Stimulated activated naive CD8-positive, alpha-beta T cell treated with anti-CD3 and anti-CD28 coated beads, Interleukin-15, amount 100 ng/mL, for 72 hours (primary cell): ENCODE results near the gene KRT38.
A peak's percentile ranks its signal among the peaks of the same experiment; 100 is the strongest.

Experiments used
- ATAC-seq: fragments of 150-1000 bp; cut with Tn5 transposase; 2 replicates; pipeline ENCODE4 v1.10.0; 2021; ENCODE audit warnings: mild to moderate bottlenecking, moderate library complexity
- DNase-seq, 2 donors: peaks; one replicate each; pipeline ENCODE4 v3.0.0; 2021 to 2022
- H3K27ac Mint-ChIP-seq, 2 donors: one replicate each; pipeline ENCODE4 v1.8.0; 2022; ENCODE audit warnings: mild to moderate bottlenecking in 2 of 2, mixed read lengths in 2 of 2, moderate library complexity in 2 of 2
- H3K27me3 Mint-ChIP-seq: one replicate; pipeline ENCODE4 v1.8.0; 2022; ENCODE audit warnings: mixed read lengths
- H3K4me1 Mint-ChIP-seq: one replicate; pipeline ENCODE4 v1.8.0; 2022; ENCODE audit warnings: mild to moderate bottlenecking, mixed read lengths
- H3K4me3 Mint-ChIP-seq, 2 donors: one replicate each; pipeline ENCODE4 v1.8.0; 2022; ENCODE audit warnings: mild to moderate bottlenecking in 2 of 2, mixed read lengths in 2 of 2, moderate library complexity in 1 of 2
- H3K9me3 Mint-ChIP-seq, 2 donors: one replicate each; pipeline ENCODE4 v1.8.0; 2022; ENCODE audit warnings: mixed read lengths in 2 of 2

KRT38 gene

GRCh38 chr17:41440531-41441033 is at the start of gene KRT38:
KRT38 (minus strand) TSS chr17:41440983; CDS start chr17:41440921, 62 bp downstream.
- H3K4me3 Mint-ChIP-seq, result no peak within 1 kb of the TSS
- peaks cover 0 to 5% of the 10 kb centered on the region in 2 donors for H3K9me3 Mint-ChIP-seq
- DNase-seq (no peak), ATAC-seq (no peak)
- H3K4me1 Mint-ChIP-seq, result no peaks in the 10 kb centered on the region
- no peak within 1 kb of the TSS for H3K27ac Mint-ChIP-seq
- H3K27me3 Mint-ChIP-seq, result peaks cover 10% of the 10 kb centered on the region

- DNase-seq (no peak), ATAC-seq (no peak)
- H3K4me1 Mint-ChIP-seq, result no peaks in the 10 kb centered on the region
- H3K4me3 Mint-ChIP-seq, result no peak within 1 kb of the TSS
- peaks cover 9% of the 10 kb centered on the region for H3K27me3 Mint-ChIP-seq
- H3K27ac Mint-ChIP-seq, result no peak within 1 kb of the TSS
- no peaks in the 10 kb centered on the region for H3K9me3 Mint-ChIP-seq
Observed at GRCh38 chr17:41489531-41489930, 48.7 kb upstream of the KRT38 start, which contains the start of gene KRT36. KRT36 (minus strand) TSS chr17:41489910; CDS start chr17:41489864, 46 bp downstream.

GRCh38 chr17:41486809-41487530 is 46.2 kb upstream of the KRT38 start:
- DNase-seq, result peak; percentile 25 to 28
- Mint-ChIP-seq H3K4me1 (no peaks in the 10 kb centered on the region), H3K4me3 (no peak overlapping the region), H3K9me3 (no peaks in the 10 kb centered on the region), H3K27me3 (peaks cover 9% of the 10 kb centered on the region), H3K27ac (no peak overlapping the region)
- ATAC-seq, result peak; percentile 49

GRCh38 chr17:41486316-41486715 is 45.5 kb upstream of the KRT38 start:
- DNase-seq (no peak), ATAC-seq (no peak)
- no peak overlapping the region for H3K4me3 Mint-ChIP-seq
- H3K9me3 Mint-ChIP-seq, result no peaks in the 10 kb centered on the region
- no peak overlapping the region for H3K27ac Mint-ChIP-seq
- H3K4me1 Mint-ChIP-seq, result no peaks in the 10 kb centered on the region
- H3K27me3 Mint-ChIP-seq, result peaks cover 9% of the 10 kb centered on the region

- no peaks in the 10 kb centered on the region for H3K9me3 Mint-ChIP-seq
- peaks cover 9% of the 10 kb centered on the region for H3K27me3 Mint-ChIP-seq
- H3K4me3 Mint-ChIP-seq, result no peak overlapping the region
- DNase-seq (no peak), ATAC-seq (no peak)
- H3K4me1 Mint-ChIP-seq, result no peaks in the 10 kb centered on the region
- no peak overlapping the region for H3K27ac Mint-ChIP-seq
Observed at GRCh38 chr17:41484920-41485904, 44.4 kb upstream of the KRT38 start.

- DNase-seq (no peak), ATAC-seq (peak; percentile 9)
- H3K27me3 Mint-ChIP-seq, result peaks cover 9% of the 10 kb centered on the region
- no peak overlapping the region for H3K27ac Mint-ChIP-seq
- H3K4me3 Mint-ChIP-seq, result no peak overlapping the region
- no peaks in the 10 kb centered on the region for H3K4me1 Mint-ChIP-seq
- no peaks in the 10 kb centered on the region for H3K9me3 Mint-ChIP-seq
Observed at GRCh38 chr17:41483991-41484826, 43.4 kb upstream of the KRT38 start.

GRCh38 chr17:41483531-41483930 is 42.7 kb upstream of the KRT38 start:
- no peak overlapping the region for H3K4me3 Mint-ChIP-seq
- H3K27ac Mint-ChIP-seq, result no peak overlapping the region
- DNase-seq (no peak), ATAC-seq (no peak)
- H3K4me1 Mint-ChIP-seq, result no peaks in the 10 kb centered on the region
- H3K9me3 Mint-ChIP-seq, result no peaks in the 10 kb centered on the region
- peaks cover 9% of the 10 kb centered on the region for H3K27me3 Mint-ChIP-seq

GRCh38 chr17:41481036-41481435 is 40.3 kb upstream of the KRT38 start, which contains the start of gene KRT35:
KRT35 (minus strand) TSS chr17:41481151; CDS start chr17:41481097, 54 bp downstream.
- Mint-ChIP-seq H3K27ac (peak within 1 kb of the TSS in 1 of 2 donors; percentile 75), H3K4me1 (no peaks in the 10 kb centered on the region), H3K9me3 (no peaks in the 10 kb centered on the region), H3K27me3 (peaks cover 2% of the 10 kb centered on the region), H3K4me3 (no peak within 1 kb of the TSS)
- DNase-seq (no peak), ATAC-seq (no peak)

GRCh38 chr17:41480581-41480980 is 39.8 kb upstream of the KRT38 start:
- ATAC-seq (no peak), DNase-seq (no peak)
- Mint-ChIP-seq H3K4me1 (no peaks in the 10 kb centered on the region), H3K4me3 (no peak overlapping the region), H3K27me3 (no peaks in the 10 kb centered on the region), H3K9me3 (no peaks in the 10 kb centered on the region), H3K27ac (no peak overlapping the region)

- ATAC-seq (no peak), DNase-seq (no peak)
- Mint-ChIP-seq H3K27ac (no peak overlapping the region), H3K4me3 (no peak overlapping the region), H3K27me3 (no peaks in the 10 kb centered on the region), H3K9me3 (no peaks in the 10 kb centered on the region), H3K4me1 (no peaks in the 10 kb centered on the region)
Observed at GRCh38 chr17:41480136-41480535, 39.4 kb upstream of the KRT38 start.

- Mint-ChIP-seq H3K4me3 (no peak overlapping the region), H3K4me1 (no peaks in the 10 kb centered on the region), H3K27me3 (no peaks in the 10 kb centered on the region), H3K27ac (no peak overlapping the region), H3K9me3 (no peaks in the 10 kb centered on the region)
- DNase-seq (no peak), ATAC-seq (no peak)
Observed at GRCh38 chr17:41478237-41478636, 37.5 kb upstream of the KRT38 start.

GRCh38 chr17:41476866-41477815 is 36.4 kb upstream of the KRT38 start:
- no peak for DNase-seq
- no peak overlapping the region for H3K27ac Mint-ChIP-seq
- no peak overlapping the region for H3K4me3 Mint-ChIP-seq
- H3K27me3 Mint-ChIP-seq, result no peaks in the 10 kb centered on the region
- no peaks in the 10 kb centered on the region for H3K9me3 Mint-ChIP-seq
- no peaks in the 10 kb centered on the region for H3K4me1 Mint-ChIP-seq
- no peak for ATAC-seq

- Mint-ChIP-seq H3K4me1 (no peaks in the 10 kb centered on the region), H3K9me3 (peaks cover 5 to 7% of the 10 kb centered on the region in 2 donors), H3K27me3 (no peaks in the 10 kb centered on the region), H3K4me3 (no peak overlapping the region), H3K27ac (no peak overlapping the region)
- ATAC-seq (no peak), DNase-seq (no peak)
Observed at GRCh38 chr17:41475421-41475820, 34.6 kb upstream of the KRT38 start.

- no peak overlapping the region for H3K4me3 Mint-ChIP-seq
- no peak overlapping the region for H3K27ac Mint-ChIP-seq
- ATAC-seq (no peak), DNase-seq (no peak)
- H3K4me1 Mint-ChIP-seq, result no peaks in the 10 kb centered on the region
- H3K27me3 Mint-ChIP-seq, result no peaks in the 10 kb centered on the region
- H3K9me3 Mint-ChIP-seq, result peaks cover 5 to 7% of the 10 kb centered on the region in 2 donors
Observed at GRCh38 chr17:41474863-41475262, 34.1 kb upstream of the KRT38 start.
